HG03571 (cell line): ENCODE results near the gene GBGT1.

Experiments
- ATAC-seq: cut with Tn5 transposase; IDR thresholded peaks from one replicate; pipeline ENCODE4 v1.9.1; 2021; ENCODE audit not compliant: unreplicated experiment

Gene GBGT1

GRCh38 chr9:133104718-133105460 is 58.8 kb downstream of the GBGT1 start:
- no peak for ATAC-seq

- no peak for ATAC-seq
Measured at GRCh38 chr9:133103987-133104505, 59.7 kb downstream of the GBGT1 start.

GRCh38 chr9:133103183-133103986 is 60.3 kb downstream of the GBGT1 start:
- ATAC-seq = no peak
